Heart right ventricle (tissue), 16 donors: ENCODE measurements around the gene FNBP1. TPM values are rescaled to one million over a fixed set of nuclear protein-coding genes. Genes with fewer than 3 reads are reported as not detected.

Experiments
- ATAC-seq, 8 donors: fragments of 200-7000 bp; cut with Tn5 transposase; one replicate each; pipeline ENCODE4 v1.9.1; 2020; ENCODE audit warnings: mild to moderate bottlenecking in 8 of 8, moderate library complexity in 8 of 8, moderate number of reproducible peaks in 1 of 8
- DNase-seq, 2 donors: peaks; one replicate each; pipeline ENCODE4 v3.0.0-alpha.2; 2020
- H3K27ac ChIP-seq, 10 donors: fragments of 200-600 bp; sonication (generic) in 2 of 10; one replicate each; pipeline versions ENCODE4 v1.5.0 to v1.8.0; 2020 to 2022; ENCODE audit warnings: mild to moderate bottlenecking in 3 of 10
- H3K27me3 ChIP-seq, 7 donors: fragments of 200-600 bp; one replicate each; pipeline ENCODE4 v1.8.0; 2021 to 2022; ENCODE audit warnings: mild to moderate bottlenecking in 2 of 7
- H3K36me3 ChIP-seq, 9 donors: fragments of 200-600 bp; sonication (generic) in 1 of 9; one replicate each; pipeline versions ENCODE4 v1.5.0 to v1.8.0; 2020 to 2022; ENCODE audit warnings: mild to moderate bottlenecking in 2 of 9
- H3K4me1 ChIP-seq, 9 donors: fragments of 200-600 bp; sonication (generic) in 1 of 9; one replicate each; pipeline versions ENCODE4 v1.5.0 to v1.8.0; 2020 to 2022; ENCODE audit warnings: mild to moderate bottlenecking in 4 of 9
- H3K4me3 ChIP-seq, 10 donors: fragments of 200-600 bp; sonication (generic) in 2 of 10; one replicate each; pipeline versions ENCODE4 v1.5.0 to v1.8.0; 2020 to 2022; ENCODE audit warnings: mild to moderate bottlenecking in 7 of 10, moderate library complexity in 2 of 10
- H3K9me3 ChIP-seq, 11 donors: fragments of 200-600 bp in 10 of 11; sonication (generic) in 2 of 11; one replicate each; pipeline versions ENCODE4 v1.5.0 to v1.8.0; 2013 to 2022; ENCODE audit warnings: mild to moderate bottlenecking in 2 of 11, control low read depth in 1 of 11, moderate library complexity in 1 of 11
- CTCF ChIP-seq, 9 donors: fragments of 200-600 bp; sonication (generic) in 2 of 9; IDR thresholded peaks; one replicate each; pipeline versions ENCODE4 v1.5.0 to v1.8.0; 2021 to 2022; ENCODE audit warnings: antibody characterized with exemption in 9 of 9, mild to moderate bottlenecking in 5 of 9, moderate library complexity in 1 of 9
- WGBS, 2 donors: extraction: QIAGEN DNeasy Blood & Tissue Kit; methylation state at CpG; one replicate each; pipeline ENCODE4 v1.1.7; 2013; ENCODE audit warnings: inconsistent platforms in 1 of 2; 5-methylcytosine and 5-hydroxymethylcytosine counted together
- intact Hi-C, 10 donors: fragments of 100-400 bp; cut with DNase I; formaldehyde crosslinking; loops; one replicate each; pipeline versions ENCODE4 v1.11.1 to v1.14.2; 2022
- polyA plus RNA-seq, 2 donors: library from polyadenylated mRNA; stranded (reverse); fragments of 200-250 nt; gene quantifications; one replicate each; pipeline ENCODE4 v1.2.3, GENCODE V29; 2013
- total RNA-seq, 10 donors: library from RNA; stranded (reverse); fragmentation: NEBNext Ultra II Directional in 3 of 10; extraction: Animal tissue kit (Norgen Biotek cat#: 25700) in 3 of 10; gene quantifications; one replicate each; pipeline versions ENCODE4 v1.2.1 to v1.2.4, GENCODE V29; 2021 to 2023
- donor health status: Arrhythmogenic right ventricular cardiomyopathy.
- donor health status: ischemic (EF 13 %, LVEDD 7.1; RV severe dilation, severe dysfunction).
- donor health status: healthy with polysubstance abuse.
- donor health status: DM: no; HTN: yes; CAD: no.
- donor health status: DM: no; HTN: no; CAD: no.
- donor health status: ischemic (EF 25% LVEDD 6.9; RV normal size, moderate dysfunction).
- donor health status: ischemic (EF 25% LVEDD 5.7; RV mildly dilated, moderate dysfunction).
- donor health status: healthy.
- donor health status: DM: yes; HTN: yes; CAD: no.
- donor health status: Ischemic cardiomyopathy.
- donor health status: ischemic (EF 35%, LVEDD 5.7; RV mildly dilated, moderate dysfunction).
- donor health status: nonischemic (EF 11% LVEDD 7.7; RV severe dilation, severe dysfunction).
- donor health status: DM: yes; HTN: yes; CAD: no.
- donor health status: PGD.
- donor health status: ischemic (EF 29% LVEDD 5.4; RV normal size, mild dysfunction).
- donor health status: nonischemic (EF 23%, LVEDD 6.1; RV moderate dilation, normal function).

Gene FNBP1
- total and polyA plus RNA-seq, 12 donors = 7.4 to 38.4 (median 22.2) TPM

GRCh38 chr9:130017076-130017475 is 25.9 kb downstream of the FNBP1 start:
- intact Hi-C loops = no loop called here
- no peak for TF ChIP-seq CTCF (IDR thresholded peaks at IDR 0.05)
- Histone ChIP-seq H3K4me3 (no peak overlapping the region), H3K27me3 (no peaks in the 10 kb centered on the region), H3K36me3 (peaks cover 0 to 10% (median 0%) of the 10 kb centered on the region in 9 donors), H3K27ac (no peak overlapping the region), H3K4me1 (peaks cover 0 to 43% (median 13%) of the 10 kb centered on the region in 9 donors), H3K9me3 (peaks cover 0 to 12% (median 0%) of the 10 kb centered on the region in 11 donors)
- no peak for ATAC-seq
- no peak for DNase-seq
- WGBS, 2 donors = 61 to 66% methylated on average over 2 of the region's 2 CpGs

- Histone ChIP-seq H3K36me3 (peaks cover 0 to 10% (median 0%) of the 10 kb centered on the region in 9 donors), H3K4me1 (peaks cover 0 to 31% (median under 1%) of the 10 kb centered on the region in 9 donors), H3K4me3 (no peak overlapping the region), H3K27me3 (no peaks in the 10 kb centered on the region), H3K27ac (no peak overlapping the region), H3K9me3 (peaks cover 0 to 18% (median 6%) of the 10 kb centered on the region in 11 donors)
- intact Hi-C loops = no loop called here
- DNase-seq = no peak
- TF ChIP-seq CTCF (IDR thresholded peaks at IDR 0.05) = no peak
- no peak for ATAC-seq
- WGBS, 2 donors = 93 to 97% methylated on average over 5 of the region's 5 CpGs
Measured at GRCh38 chr9:130015353-130016019, 27.5 kb downstream of the FNBP1 start.

DNA sequence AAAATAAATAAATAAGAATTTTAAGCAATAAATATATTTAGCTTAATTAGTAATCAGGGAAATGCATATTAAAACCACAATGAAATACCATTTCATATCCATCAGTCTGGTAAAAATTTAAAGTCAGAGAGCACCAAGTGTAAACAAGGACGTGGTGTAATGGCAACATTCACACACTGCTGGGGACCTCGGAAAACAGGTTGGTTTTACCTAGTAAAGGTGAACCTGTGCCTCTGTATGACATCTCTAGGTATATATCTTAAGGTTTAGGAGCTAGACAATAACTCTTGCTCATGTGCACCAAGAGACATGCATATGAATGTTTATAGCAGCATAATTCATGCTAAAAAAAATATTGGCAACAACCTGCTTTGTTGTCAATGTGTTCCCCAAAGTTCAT is 29.7 kb downstream of the FNBP1 start:
- intact Hi-C loops = no loop called here

More for the DNA sequence above, 29.7 kb downstream of the FNBP1 start:
- Histone ChIP-seq H3K9me3 (peaks cover 0 to 18% (median 6%) of the 10 kb centered on the region in 11 donors), H3K27me3 (no peaks in the 10 kb centered on the region), H3K36me3 (peaks cover 0 to 10% (median 0%) of the 10 kb centered on the region in 9 donors), H3K27ac (no peak overlapping the region), H3K4me1 (peaks cover 0 to 19% (median 0%) of the 10 kb centered on the region in 9 donors), H3K4me3 (no peak overlapping the region)
- no peak for DNase-seq
- TF ChIP-seq CTCF (IDR thresholded peaks at IDR 0.05) = no peak
- WGBS, 2 donors = 88 to 90% methylated on average over 2 of the region's 2 CpGs
- ATAC-seq = no peak
